ENCODE measurements around the gene TTF2.

The TTF2 gene

GRCh38 chr1:117136749-117137148 is 76.6 kb downstream of the TTF2 start:
- POLR2A ChIA-PET (ENCODE audit: low non-redundant PET) = no interaction called here

GRCh38 chr1:117137281-117137855 is 77.2 kb downstream of the TTF2 start:
- ChIA-PET POLR2A (ENCODE audit: low non-redundant PET) (no interaction called here), CTCF (interaction anchor here (1.6 kb wide), 1 partner anchor 9 kb away, joined by 5 read pairs; no protein-coding TSS in a partner anchor)
- H3K27ac ChIP-seq = no peak overlapping the region
- no peak for DNase-seq (ENCODE audit: low spot score)
- no peak for TF ChIP-seq CTCF (conservative IDR thresholded peaks at IDR 0.05; ENCODE audit: low read depth)

More at GRCh38 chr1:117136749-117137148, 76.6 kb downstream of the TTF2 start:
- H3K27ac ChIP-seq = no peak overlapping the region
- no peak for TF ChIP-seq CTCF (conservative IDR thresholded peaks at IDR 0.05; ENCODE audit: low read depth)
- DNase-seq (ENCODE audit: low spot score) = no peak
- CTCF ChIA-PET = interaction anchor here (1.6 kb wide), 1 partner anchor 8 kb away, joined by 5 read pairs; no protein-coding TSS in a partner anchor

- H3K27ac ChIP-seq = no peak overlapping the region
- CTCF ChIA-PET = interaction anchor here (1.6 kb wide), 1 partner anchor 10 kb away, joined by 5 read pairs; no protein-coding TSS in a partner anchor
- POLR2A ChIA-PET (ENCODE audit: low non-redundant PET) = no interaction called here
- no peak for DNase-seq (ENCODE audit: low spot score)
- TF ChIP-seq CTCF (conservative IDR thresholded peaks at IDR 0.05; ENCODE audit: low read depth) = no peak
Observed at GRCh38 chr1:117138106-117138505, 78.0 kb downstream of the TTF2 start.

GRCh38 chr1:117138561-117138960 is 78.4 kb downstream of the TTF2 start:
- no peak for DNase-seq (ENCODE audit: low spot score)
- no peak overlapping the region for H3K27ac ChIP-seq
- ChIA-PET CTCF (no interaction called here), POLR2A (ENCODE audit: low non-redundant PET) (no interaction called here)
- no peak for TF ChIP-seq CTCF (conservative IDR thresholded peaks at IDR 0.05; ENCODE audit: low read depth)

- no peak for DNase-seq (ENCODE audit: low spot score)
- no peak overlapping the region for H3K27ac ChIP-seq
- ChIA-PET POLR2A (ENCODE audit: low non-redundant PET) (no interaction called here), CTCF (interaction anchor here (0.6 kb wide), 1 partner anchor 626 kb away, joined by 3 read pairs; no protein-coding TSS in a partner anchor)
- TF ChIP-seq CTCF (conservative IDR thresholded peaks at IDR 0.05; ENCODE audit: low read depth) = no peak
Observed at GRCh38 chr1:117142200-117142599, 82.1 kb downstream of the TTF2 start.

GRCh38 chr1:117143172-117143571 is 83.0 kb downstream of the TTF2 start:
- DNase-seq (ENCODE audit: low spot score) = no peak
- POLR2A ChIA-PET (ENCODE audit: low non-redundant PET) = no interaction called here
- no peak for TF ChIP-seq CTCF (conservative IDR thresholded peaks at IDR 0.05; ENCODE audit: low read depth)
- CTCF ChIA-PET = interaction anchor here (0.6 to 1.8 kb wide), 2 partner anchors 21 to 141 kb away, joined by 3 to 4 read pairs; no protein-coding TSS in a partner anchor
- H3K27ac ChIP-seq = no peak overlapping the region

Data from RWPE1 (cell line).